Measurements from ENCODE around the gene GALNT17.

GALNT17 gene

GRCh38 chr7:71495828-71496227, 363.9 kb downstream of the GALNT17 start:
- no peak for FAIRE-seq
- DNase-seq (ENCODE audit: low spot score), result no peak

- no peak for FAIRE-seq
These were observed 365.5 kb downstream of the GALNT17 start for GRCh38 chr7:71497256-71497946.

GRCh38 chr7:71498381-71498780, 366.4 kb downstream of the GALNT17 start:
- no peak for FAIRE-seq

More at GRCh38 chr7:71497256-71497946, 365.5 kb downstream of the GALNT17 start:
- no peak for DNase-seq (ENCODE audit: low spot score)

GRCh38 chr7:71504697-71505441, 372.9 kb downstream of the GALNT17 start:
- FAIRE-seq (no peak), DNase-seq (ENCODE audit: low spot score) (no peak)

More at GRCh38 chr7:71498381-71498780, 366.4 kb downstream of the GALNT17 start:
- DNase-seq (ENCODE audit: low spot score), result no peak

- no peak for DNase-seq (ENCODE audit: low spot score)
- FAIRE-seq, result no peak
These were observed 374.9 kb downstream of the GALNT17 start for GRCh38 chr7:71506822-71507221.

- DNase-seq (ENCODE audit: low spot score), result no peak
- no peak for FAIRE-seq
These were observed 376.0 kb downstream of the GALNT17 start for GRCh38 chr7:71507680-71508602.

- DNase-seq (ENCODE audit: low spot score) (no peak), FAIRE-seq (no peak)
These were observed 377.4 kb downstream of the GALNT17 start for GRCh38 chr7:71509381-71509780.

- FAIRE-seq (no peak), DNase-seq (ENCODE audit: low spot score) (no peak)
These were observed 379.4 kb downstream of the GALNT17 start for GRCh38 chr7:71511361-71511807.

GRCh38 chr7:71517940-71518699, 386.2 kb downstream of the GALNT17 start:
- FAIRE-seq (no peak), DNase-seq (ENCODE audit: low spot score) (no peak)

GRCh38 chr7:71518880-71519279, 386.9 kb downstream of the GALNT17 start:
- no peak for FAIRE-seq

GRCh38 chr7:71521506-71521905, 389.6 kb downstream of the GALNT17 start:
- DNase-seq (ENCODE audit: low spot score) (no peak), FAIRE-seq (no peak)

More at GRCh38 chr7:71518880-71519279, 386.9 kb downstream of the GALNT17 start:
- DNase-seq (ENCODE audit: low spot score), result no peak

GRCh38 chr7:71526106-71526505, 394.2 kb downstream of the GALNT17 start:
- DNase-seq (ENCODE audit: low spot score) (no peak), FAIRE-seq (no peak)

GRCh38 chr7:71527213-71527612, 395.3 kb downstream of the GALNT17 start:
- DNase-seq (ENCODE audit: low spot score) (no peak), FAIRE-seq (no peak)

GRCh38 chr7:71535616-71536015, 403.7 kb downstream of the GALNT17 start:
- FAIRE-seq (no peak), DNase-seq (ENCODE audit: low spot score) (no peak)

- DNase-seq (ENCODE audit: low spot score), result no peak
- no peak for FAIRE-seq
These were observed 406.3 kb downstream of the GALNT17 start for GRCh38 chr7:71538210-71538609.

GRCh38 chr7:71539615-71540014, 407.7 kb downstream of the GALNT17 start:
- no peak for DNase-seq (ENCODE audit: low spot score)
- no peak for FAIRE-seq

- FAIRE-seq (no peak), DNase-seq (ENCODE audit: low spot score) (no peak)
These were observed 409.9 kb downstream of the GALNT17 start for GRCh38 chr7:71541707-71542353.

GRCh38 chr7:71543396-71543795, 411.5 kb downstream of the GALNT17 start:
- no peak for FAIRE-seq
- no peak for DNase-seq (ENCODE audit: low spot score)

GRCh38 chr7:71544816-71545215, 412.9 kb downstream of the GALNT17 start:
- FAIRE-seq, result no peak
- DNase-seq (ENCODE audit: low spot score), result no peak

- no peak for FAIRE-seq
- no peak for DNase-seq (ENCODE audit: low spot score)
These were observed 415.5 kb downstream of the GALNT17 start for GRCh38 chr7:71547426-71547825.
